ENCODE results near the gene ST6GAL1.
A peak's percentile ranks its signal among the peaks of the same experiment; 100 is the strongest.
"Not testable (repeated sequence)": the region's sequence is repeated elsewhere in the genome, so short reads cannot be mapped to it uniquely, and the experiment has no call there.

ST6GAL1 gene

DNA sequence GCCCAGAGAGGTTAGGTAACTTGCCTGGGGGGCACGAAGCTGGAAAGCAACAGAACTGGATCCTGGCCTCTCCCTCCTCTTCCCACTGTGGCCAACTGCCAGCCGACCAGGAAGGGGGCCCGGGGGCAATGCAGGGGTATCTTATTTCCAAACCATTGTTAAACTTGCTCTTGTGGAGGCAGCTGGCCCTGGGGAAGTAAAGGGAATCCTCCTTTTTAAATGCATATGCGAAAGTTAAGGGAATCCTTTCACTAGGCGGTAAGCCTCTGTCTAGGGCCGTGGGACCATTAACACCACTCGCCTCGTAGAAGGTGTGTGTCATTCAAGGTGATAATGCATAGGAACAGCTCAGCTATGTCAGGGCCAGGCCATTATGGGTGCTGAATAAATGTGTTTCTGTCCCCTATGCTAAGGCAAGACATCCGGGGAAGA is 68.6 kb downstream of the ST6GAL1 start:
- DNase-seq = peak; percentile 24

DNA sequence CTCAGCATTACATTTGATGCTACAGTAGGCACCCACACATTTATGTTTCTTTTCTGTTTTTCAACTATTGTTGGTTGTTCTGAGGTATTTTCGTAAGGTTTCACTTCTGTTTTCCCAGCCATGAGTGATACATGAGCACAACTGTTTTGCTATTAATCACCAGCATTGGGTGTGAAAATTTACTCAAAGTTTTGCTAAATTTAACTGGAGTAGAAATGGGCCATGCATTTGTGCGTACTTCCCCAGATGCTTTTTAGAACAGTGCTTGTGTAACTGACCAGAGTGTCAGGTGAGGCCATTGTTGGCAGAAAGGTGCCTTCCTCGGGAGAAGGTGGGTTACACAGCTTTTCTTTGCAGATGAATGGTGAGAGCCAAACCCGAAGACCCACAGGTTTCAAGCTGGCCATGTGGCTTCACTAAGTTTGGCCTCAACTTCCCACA is 70.4 kb downstream of the ST6GAL1 start:
- no peak for DNase-seq

DNA sequence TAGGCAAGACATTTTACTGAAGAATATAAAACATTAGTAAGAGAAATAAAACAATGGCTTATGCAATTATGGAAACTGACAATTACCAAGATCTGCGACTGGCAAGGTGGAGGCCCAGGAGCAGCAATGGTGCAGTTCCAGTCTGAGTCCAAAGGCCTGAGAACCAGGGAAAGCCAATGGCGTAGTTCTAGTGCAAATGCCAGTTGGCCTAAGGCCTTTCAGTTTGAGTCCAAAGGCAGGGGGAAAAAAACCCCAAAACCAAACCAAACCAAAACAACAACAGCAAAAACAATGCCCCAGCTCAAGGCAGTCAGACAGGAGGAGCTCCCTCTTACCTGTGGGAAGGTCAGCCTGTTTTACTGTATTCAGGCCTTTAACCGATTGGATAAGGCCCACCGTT is 72.6 kb downstream of the ST6GAL1 start:
- DNase-seq = no peak

DNA sequence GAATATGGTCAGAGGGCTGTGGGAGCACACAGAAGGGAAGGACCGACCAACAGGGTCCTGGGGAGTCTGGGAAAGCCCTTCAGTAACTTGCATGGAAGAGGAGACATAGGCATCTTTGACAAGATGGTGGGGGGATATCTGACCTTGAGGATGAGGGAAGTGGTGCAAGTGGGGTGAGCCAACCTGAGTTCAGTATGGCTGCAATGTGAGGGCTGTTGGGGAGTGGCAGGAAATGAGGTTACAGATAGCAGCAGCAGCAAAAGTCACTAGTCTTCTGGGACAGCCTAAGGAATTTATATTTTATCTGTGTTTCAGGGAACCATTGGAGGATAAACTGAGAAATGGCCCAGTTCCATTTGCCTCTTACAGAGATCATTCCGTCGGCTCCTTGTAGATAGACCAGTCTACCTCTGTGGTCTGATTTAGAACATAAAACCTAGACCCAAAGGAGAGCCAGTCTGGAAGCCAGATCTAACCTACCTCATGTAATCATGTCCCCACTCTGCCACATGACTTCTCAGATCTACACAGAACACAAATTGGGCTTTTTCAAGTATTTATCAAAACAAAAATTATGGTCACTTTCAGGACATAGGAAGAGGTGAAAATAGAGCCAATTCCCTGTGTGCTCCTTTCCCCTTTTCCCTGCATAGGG is 75.6 kb downstream of the ST6GAL1 start:
- DNase-seq = no peak

DNA sequence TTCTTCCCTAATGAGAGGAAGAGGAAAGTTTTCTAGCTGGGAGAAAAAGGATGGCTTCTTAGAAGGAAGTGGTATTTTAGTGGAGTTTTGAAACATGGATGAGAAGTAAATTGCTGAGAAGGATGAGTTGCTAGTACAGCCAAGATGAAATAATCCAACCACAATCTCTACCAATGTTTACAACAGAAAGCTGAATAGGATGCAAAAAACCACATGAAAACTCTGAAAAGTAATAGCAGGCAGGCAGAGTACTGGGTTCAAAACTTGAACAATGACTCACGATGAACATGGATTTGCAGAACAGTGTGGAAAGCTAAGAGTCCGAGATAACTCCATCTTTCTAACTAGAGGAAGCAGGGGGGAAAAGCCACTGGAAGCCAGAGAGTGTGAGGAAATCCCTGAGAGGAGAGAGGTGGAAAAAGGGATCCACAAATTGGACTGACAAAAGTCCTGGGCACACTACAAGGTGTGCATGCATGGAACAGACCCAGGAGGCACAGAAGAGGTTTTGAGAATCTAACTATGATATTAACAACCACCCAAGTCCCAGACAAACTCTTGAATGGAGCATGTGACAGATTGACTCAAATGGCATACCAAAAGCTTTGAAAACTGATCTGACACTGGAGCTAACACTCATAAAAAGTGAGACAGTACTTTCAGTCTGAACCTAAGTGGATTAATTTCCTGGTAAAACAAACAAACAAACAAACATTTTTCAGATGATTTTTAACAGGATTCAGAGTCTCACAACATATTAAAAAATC is 76.7 kb downstream of the ST6GAL1 start:
- DNase-seq = no peak

DNA sequence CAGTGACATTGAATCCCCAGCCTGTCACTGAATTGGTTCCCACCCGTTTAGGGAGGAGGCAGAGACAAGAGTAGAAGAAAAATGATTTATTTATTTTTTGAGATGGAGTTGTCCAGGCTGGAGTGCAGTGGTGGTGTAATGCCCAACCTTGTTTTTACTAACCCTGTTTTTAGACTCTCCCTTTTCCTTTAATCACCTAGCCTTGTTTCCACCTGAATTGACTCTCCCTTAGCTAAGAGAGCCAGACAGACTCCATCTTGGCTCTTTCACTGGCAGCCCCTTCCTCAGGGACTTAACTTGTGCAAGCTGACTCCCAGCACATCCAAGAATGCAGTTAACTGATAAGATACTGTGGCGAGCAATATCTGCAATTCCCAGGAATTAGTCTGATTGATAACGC is 80.1 kb downstream of the ST6GAL1 start:
- DNase-seq = not testable (repeated sequence)

DNA sequence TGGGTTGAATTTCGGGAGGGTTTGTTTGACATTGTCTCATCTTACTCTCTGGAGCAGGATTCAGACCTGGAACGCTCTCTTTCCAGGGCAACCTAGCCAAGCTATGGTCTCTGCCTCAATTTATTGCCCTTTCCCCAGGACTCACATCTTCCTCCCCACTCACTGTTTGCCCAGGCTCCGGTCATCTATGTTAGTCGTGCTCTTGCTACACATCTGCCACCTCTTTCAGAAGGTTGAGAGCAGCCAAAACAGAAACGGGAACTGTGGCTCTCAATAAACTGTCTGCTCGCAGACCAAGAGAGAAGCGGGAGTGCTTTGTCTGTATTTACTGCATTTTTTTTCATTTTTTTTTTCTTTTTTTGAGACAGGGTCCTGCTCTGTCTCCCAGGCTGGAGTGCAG is 81.6 kb downstream of the ST6GAL1 start:
- DNase-seq = no peak

DNA sequence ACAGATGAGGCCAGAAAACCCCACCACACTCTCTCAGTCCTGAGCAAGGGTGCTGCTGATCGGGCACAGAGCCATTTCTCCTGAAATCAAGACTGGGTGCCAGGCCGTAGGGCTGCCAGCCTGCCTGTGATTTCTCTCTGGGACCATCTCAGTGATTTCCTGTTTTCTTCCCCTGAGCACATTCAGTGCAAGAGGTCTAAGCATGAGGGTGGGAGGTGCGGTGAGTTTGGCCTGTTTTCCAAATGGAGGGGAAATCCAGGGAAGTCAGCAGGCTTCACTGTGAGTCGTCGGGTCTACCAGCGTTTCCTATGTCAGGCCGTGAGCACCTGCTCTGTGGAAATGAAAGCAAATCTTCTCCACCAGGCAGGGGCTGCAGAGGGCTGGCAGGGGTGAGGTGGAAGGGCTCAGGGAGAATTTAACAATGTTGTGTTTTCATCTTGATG is 82.3 kb downstream of the ST6GAL1 start:
- no peak for DNase-seq

DNA sequence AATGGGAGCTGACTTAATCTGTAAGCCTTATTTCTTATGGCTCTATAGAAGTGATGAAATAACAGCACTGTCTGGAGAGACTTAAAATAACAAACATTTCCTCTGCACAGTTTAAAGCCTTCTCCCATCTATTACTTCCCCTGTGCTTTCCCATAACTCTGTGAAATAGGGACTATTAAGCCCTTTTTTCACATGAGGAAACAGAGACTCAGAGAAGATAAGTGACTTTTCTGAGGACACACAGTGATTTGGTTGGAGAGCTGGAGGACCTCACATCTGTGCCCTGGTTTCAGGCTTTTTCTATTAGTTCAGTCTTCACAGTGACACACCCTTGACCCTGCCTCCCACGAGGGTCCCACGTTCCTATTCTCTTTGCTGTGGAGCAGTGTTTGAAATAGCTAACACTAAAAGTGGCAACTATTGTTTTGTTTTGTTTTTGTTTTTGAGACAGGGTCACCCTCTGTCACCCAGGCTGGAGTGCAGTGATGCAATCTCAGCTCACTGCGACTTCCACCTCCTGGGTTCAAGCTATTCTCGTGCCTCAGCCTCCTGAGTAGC is 82.9 kb downstream of the ST6GAL1 start:
- DNase-seq = no peak

DNA sequence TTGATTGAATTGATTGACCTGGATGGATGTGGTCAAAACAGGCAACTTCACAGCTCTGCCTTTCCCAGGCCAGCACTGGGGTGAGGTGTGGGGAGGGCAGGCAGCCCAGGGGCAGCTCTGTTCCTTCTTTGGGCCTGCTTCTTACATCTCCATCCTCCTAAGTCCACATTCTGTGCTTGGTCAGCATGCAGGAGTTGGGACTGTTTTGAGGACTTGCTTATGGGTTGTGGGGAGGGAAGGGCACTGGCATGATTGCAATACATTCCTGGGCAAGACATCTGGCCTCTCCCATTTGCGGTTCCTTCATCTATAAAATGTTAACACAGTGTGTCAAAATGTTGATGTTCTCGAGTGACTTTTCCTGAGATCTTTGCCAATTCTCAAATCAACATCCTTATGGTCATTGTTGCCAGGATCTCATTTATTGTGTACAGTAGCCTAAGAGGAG is 84.1 kb downstream of the ST6GAL1 start:
- no peak for DNase-seq

DNA sequence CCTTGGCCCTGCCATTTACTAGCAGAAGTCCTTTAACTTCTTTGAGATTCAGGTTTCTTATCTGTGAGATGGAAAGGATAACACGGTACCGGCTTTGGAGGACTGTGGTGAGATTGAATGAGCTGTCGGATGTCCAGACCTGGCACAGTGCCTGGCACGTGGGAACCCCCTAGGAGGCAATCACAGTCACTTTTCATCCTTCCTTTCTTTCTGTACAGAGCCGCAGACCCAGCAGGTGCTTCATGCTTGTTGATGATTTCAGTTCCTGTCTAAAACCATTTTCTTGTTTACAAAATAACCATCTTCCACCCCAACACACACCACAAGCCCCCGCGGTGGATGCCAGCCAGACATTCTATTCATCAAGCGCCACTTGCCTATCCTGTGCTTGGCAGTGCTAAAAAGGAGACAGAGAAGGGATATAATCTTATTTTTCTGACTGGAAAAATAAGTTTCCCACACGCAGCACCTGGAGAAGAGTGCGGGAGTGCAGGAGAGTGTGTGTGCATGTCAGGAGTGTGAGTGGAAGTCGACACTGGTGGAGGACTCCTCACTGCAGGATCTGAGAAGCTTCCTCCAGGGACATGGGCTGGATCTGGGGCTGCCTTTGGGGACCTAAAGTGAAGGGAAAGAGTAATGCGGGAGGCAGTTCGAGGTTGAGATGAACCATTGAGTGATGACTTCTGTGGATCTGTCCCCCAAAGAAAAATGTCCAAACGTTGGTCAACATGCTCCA is 85.7 kb downstream of the ST6GAL1 start:
- peak; percentile 23 for DNase-seq

DNA sequence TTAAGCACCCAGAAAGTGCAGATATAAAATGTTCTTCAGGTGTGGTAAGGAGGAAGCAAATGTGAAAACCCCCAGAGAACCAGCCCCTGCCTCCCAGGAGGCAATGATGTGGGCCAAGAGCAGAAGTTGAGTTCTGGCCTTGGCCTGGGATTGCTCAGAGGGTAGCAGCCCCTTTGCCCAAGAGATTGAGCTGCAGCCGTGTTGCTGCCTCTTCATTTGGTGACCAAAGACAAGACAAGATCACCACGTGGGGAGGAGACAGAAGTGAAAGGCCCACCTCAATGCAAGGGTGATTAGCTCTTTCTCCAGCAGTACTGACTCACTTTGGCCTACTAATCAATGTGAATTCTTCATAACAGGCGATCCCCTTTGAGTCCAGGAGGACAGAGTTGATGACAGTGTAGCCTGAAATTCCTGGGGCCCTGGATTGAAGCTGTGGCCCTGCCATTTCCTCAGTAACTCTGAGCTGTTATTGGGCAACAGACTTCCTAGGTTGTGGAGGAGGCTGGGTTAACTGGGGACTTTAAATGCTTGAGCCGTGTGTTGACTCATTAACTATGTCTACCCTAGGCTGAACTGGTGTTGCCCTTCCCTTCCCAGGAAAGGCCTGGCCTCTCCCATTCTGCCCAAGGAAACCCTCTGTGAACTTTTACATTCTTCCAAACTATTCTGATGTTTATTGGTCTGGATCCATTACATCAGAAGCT is 86.5 kb downstream of the ST6GAL1 start:
- DNase-seq = no peak

DNA sequence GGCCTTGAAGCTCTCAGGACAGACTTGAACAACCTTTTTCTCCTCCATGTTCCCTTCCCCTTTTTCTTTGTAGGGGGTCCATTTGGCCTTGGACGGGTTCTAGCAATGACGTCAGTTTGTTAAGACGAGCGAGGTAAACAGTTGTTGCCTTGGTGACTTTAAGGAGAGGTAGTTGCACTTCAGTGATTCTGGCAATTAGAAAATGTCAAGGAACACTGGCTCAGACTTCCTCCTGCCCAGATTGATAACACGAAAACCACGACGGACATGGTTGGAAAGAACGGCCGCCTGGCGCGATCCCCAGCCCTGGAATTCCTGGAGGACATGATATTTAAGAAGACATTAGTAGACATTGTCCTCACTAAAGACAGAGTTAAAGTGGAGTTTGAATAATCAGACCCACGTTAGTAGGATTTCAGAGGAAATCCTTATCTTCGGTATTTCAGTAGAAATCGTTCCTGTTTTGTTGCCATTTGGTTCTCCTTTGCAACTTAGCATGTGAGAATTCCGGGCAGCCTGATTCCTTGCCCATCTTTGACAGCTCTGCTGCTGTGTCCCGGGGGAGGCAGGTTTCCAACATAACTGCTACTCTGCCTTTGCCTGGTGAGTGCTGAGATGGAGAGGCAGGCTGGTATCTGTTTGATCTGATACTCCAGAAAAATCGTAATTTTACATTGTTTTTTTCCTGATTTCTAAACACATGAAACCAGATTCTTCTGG is 87.3 kb downstream of the ST6GAL1 start:
- DNase-seq = no peak

DNA sequence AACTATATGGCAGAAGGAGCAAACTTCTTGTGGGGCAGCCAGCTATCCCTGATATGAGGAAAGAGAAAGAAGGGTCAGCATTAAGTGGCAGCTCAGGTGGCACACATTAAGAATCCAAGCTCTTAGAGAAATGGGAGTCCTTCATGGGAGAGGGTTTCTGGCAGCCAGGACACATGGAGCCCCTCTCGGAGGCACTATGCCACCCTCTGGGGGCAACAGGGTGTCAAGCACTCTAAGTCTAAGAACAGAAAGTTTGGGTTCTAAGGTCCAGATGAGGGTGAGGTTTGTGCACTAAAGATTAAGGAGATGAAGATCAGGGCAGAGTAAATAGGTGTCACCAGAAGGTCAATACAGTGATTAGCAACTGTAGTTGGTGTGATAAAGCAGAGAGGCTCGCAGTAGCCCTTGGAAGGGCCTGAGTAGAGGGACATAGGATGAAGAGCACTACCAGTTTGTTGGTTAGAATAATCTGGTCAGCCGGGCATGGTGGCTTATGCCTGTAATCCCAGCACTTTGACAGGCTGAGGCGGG is 89.3 kb downstream of the ST6GAL1 start:
- DNase-seq = no peak

DNA sequence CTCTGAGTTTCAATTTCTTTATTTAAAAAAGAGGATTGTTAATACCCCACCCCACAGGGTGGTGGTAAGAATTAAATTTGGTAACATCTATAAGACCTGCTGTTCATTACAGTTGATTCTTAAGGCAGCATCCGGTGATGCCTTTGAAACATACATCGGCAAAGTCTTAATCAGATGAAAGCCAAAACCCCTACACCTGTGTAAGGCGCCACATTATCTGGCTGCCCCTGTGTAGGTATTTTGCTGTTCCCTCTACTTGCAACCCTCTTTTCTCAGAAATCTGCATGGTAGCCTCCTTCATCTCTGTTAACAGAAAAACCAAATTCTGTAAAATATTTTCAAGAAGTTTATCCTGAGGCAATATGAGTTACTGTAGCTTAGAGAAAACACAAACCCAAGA is 90.0 kb downstream of the ST6GAL1 start:
- DNase-seq = no peak

DNA sequence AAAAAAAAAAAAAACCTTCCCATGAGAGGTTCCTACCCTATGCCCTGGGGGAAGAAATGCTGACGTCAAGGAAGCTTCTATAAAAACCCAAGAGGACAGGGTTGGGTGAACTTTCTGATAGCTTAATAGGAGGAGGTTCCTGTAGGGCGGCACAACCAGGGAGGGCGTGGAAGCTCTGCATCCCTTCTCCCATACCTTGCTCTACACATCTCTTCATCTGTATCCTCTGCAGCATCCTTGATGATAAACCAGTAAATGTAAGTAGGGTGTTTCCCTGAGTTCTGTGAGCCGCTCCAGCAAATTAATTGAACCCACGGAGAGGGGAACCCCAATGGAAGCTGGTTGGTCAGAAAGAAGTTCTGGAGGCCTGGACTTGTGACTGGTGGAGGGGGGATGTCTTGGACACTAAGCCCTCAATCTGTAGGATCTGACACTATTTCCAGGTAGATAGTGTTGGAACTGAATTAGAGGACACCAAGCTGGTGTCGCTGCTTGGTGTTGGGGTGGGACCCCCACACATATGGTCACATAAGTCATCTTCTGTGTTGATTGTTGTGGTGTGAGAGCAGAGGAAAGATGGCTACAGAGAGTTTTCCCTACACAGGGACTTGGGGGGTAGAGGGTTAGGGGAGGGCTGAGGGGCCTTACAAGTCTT is 91.5 kb downstream of the ST6GAL1 start:
- no peak for DNase-seq

DNA sequence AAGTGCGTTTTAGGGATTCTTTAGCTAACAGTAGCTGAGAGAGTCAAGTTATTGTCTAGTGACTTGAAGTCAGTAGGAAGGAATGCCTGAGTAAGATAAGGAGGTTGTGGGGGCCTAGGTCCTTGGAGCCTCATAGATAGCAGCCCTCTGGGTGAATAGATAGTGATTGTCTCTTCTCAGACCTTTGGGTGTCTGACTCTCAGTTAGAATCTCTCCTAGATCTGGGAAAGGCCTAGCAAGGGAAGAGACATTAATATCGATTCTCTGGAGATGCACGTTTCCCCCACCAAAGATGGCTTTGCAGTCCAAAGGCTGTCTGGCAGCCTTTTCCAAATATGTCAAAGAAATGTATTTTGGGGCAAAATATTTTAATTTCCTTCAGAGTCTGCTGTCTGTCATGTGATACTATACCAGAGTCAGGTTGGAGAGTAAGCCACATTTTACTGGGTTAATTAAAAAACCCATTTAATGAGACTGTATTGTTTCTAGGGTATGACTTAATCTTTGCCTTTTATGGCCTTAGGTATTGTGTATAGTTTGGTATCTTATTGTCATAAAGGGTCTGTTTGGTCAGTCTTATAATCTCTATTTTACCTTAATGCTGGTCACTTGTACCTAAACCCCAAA is 92.2 kb downstream of the ST6GAL1 start:
- no peak for DNase-seq

DNA sequence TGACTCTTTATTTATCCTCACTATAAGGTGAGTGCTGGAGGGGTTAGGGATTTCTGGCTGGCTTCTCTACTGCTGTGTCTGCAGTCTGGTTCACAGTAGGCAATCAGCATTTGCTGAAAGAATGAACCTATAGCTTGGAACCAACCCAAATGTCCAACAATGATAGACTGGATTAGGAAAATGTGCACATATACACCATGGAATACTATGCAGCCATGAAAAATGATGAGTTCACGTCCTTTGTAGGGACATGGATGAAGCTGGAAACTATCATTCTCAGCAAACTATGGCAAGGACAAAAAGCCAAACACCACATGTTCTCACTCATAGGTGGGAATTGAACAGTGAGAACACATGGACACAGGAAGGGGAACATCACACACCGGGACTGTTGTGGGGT is 93.0 kb downstream of the ST6GAL1 start:
- not testable (repeated sequence) for DNase-seq

DNA sequence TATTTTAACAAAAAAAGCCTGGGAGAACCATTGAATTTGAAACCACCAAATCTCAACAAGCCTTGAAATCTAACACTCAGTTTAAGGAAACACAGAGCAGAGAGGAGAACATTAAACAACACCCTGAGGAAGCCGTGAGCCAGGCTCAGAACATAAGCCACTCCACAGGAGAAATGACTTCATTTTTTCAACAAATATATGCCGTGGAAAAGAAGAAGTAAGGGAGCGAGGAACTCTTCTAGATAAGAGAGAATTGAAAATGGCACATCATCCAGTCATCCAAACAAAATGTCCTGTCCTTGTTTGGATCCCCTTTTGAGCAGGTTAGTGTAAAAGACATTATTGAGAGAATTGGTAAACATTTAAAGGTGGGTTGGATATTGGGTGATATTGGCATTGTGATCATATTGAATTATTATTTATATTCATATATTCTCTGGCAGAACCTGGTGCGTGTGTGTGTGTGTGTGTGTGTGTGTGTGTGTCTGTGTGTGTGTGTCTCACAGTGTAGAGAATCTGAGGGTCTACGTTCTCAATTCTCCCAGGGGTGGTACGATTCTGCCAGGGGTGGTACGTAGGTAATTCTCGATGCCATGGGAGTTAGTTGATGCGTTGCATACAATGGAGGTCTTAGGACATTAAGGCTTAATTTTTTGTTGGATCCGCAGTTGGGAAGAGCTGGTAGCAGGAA is 94.4 kb downstream of the ST6GAL1 start:
- DNase-seq = no peak

DNA sequence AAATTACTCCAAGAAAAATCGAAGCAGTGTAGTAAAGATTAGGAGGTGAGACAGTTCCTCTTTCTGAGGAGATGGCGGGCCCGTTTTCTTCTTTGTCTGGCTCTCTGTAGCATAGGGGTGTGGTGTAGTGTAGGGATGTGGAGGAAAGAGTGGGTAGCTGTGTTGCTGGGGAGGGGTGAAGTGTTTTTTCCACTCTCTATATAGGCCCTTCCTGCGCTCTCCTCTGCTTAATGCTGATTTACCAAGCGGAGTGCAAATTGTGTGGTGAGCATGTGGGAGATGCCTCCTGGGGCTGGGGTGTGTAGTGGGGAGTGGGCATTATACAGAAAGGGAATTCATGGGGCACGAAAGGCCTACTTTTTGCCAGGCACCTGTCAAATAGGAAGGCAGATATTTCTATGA is 94.9 kb downstream of the ST6GAL1 start:
- no peak for DNase-seq
